Stimulated activated CD8-positive, alpha-beta memory T cell treated with anti-CD3 and anti-CD28 coated beads, Interleukin-12 subunit alpha, Interleukin-12 subunit beta, amount 100 ng/mL, for 4 hours (primary cell): ENCODE data around the gene TAC4.
"Not testable (repeated sequence)": the region's sequence is repeated elsewhere in the genome, so short reads cannot be mapped to it uniquely, and the experiment has no call there.

Experiments
- DNase-seq: peaks from one replicate; pipeline ENCODE4 v3.0.0-alpha.2; 2020; ENCODE audit warnings: low read depth

TAC4 gene

DNA sequence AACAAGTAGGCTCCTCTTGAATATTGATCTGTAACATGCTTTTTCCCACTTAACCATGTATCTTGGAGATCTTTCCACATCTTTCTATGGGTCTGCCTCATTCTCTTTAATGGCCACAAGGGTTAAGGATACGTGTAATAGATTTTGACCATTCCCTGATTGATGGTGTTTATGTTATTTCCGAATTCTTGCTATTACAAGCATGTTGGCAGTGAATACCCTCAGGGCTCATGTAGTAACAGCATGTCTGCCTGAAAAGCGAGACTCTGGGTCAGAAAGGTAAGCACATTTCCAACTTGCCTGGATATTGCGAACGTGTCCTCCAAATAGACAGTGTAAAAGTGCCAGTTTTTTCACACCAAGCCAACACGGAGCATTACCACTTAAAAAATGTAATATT, 5.0 kb downstream of the TAC4 start:
- no peak for DNase-seq

DNA sequence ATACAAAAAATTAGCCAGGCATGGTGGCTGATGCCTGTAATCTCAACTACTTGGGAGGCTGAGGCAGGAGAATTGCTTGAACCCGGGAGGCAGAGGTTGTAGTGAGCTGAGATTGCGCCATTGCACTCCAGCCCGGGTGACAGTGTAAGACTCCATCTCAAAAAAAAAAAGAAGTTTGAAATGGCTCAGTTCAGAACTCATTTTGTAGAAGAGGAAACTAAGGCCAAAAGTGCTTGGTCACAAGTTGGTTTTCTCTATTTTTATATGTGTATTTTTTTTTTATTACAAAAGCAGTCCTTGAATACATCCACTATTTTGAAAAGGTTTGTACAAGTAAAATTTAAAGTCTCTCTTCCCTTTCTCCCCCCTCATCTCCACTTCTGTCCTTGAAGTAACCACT, 5.5 kb downstream of the TAC4 start:
- no peak for DNase-seq

DNA sequence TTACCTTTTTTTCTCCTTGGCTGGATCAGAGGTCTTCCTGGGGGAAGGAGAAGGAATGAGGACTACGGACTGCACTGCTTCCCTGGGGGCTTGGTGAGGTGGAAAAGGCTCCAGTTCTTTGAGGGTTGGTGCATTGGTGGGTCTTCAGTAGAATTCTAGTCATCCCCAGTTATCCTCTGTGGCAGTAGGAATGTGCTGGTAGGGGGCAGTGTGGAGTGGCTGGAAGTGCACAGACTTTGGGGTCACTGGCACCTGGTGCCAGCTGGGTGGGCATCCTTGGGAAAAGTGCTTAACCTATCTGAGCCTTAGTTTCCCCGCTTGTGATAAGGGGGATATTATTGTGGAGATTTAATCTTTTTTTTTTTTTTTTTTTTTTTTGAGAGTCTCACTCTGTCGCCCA, 6.3 kb downstream of the TAC4 start:
- no peak for DNase-seq

DNA sequence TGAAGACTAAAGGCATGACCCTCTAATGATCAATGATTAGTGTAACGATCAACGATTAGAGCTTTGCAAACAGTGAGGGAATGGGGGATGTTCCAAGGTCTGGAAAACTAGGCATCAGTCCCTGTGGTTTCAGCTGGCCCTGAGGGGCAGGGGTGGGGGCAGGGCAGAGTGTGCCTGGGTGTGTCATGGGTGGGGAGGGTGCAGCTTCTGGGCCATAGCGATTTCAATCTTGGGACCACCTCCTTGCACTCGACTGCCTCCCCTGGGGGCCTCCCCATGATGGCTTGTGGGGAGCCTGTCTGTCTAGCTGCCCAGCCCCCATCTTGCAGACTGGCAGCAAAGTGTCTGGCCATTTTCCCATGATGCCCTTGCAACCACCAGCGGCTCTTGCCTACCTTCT, 8.4 kb downstream of the TAC4 start:
- DNase-seq, result no peak

DNA sequence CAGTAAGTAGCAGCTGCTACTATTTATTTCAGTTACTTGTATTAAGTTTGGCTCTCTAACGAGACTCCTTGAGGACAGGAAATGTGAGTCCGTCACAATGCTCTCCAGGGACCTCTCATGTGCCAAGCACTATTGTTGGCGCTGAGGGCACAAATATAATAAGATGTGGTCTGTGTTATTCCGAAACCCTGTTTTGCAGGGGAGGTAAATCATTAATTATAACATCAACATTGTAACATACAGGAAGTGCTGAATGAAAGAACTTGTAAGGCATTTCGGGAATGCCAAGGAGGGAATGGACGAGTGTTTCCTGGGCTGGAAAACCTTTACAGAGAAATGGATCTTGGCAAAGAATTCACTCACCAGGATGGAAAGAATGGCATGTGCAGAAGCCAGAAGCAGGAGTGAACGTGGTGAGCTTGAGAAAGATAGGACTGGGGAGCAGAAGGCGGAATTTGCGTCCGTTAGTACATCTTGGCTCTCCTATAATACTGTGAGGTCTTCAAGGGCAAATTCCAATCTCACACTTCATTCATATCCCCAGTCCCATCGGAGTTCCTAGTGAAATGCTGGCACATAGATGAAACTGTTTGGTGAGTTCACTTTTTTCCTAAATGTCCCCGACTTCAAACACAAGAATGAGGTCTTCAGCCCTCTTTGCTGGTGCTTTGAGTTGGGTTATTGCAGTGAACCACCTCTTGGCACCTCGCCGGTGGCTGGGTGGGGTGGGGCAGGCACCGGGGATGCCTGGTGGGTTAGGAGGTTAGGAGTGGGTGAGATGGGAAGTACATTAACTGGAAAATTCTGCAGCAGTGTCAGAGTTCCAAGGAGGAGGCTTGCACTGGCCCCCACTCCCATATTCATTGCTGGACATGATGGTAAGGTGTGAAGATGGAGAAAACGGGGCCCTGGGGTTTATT, 11.5 kb downstream of the TAC4 start:
- DNase-seq, result no peak

DNA sequence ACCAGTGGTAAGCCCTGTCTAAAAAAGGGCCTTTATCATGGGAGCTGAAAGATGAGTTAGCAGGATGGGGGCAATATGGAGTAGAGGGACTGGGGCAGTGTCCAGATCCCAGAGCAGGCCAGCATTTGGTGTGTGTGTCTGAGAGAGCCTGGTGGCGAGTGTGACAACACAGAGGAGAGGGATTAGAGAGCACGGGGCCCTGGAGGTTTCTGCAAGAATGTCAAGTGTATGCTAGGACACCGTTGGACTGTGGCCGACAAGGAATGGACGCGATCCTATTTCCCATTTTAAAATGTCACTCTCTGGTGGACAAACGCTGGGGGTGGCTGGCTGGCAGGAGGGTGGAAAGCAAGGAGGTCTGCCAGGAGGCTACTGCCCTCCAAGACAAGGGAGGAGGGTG, 12.4 kb downstream of the TAC4 start:
- no peak for DNase-seq

DNA sequence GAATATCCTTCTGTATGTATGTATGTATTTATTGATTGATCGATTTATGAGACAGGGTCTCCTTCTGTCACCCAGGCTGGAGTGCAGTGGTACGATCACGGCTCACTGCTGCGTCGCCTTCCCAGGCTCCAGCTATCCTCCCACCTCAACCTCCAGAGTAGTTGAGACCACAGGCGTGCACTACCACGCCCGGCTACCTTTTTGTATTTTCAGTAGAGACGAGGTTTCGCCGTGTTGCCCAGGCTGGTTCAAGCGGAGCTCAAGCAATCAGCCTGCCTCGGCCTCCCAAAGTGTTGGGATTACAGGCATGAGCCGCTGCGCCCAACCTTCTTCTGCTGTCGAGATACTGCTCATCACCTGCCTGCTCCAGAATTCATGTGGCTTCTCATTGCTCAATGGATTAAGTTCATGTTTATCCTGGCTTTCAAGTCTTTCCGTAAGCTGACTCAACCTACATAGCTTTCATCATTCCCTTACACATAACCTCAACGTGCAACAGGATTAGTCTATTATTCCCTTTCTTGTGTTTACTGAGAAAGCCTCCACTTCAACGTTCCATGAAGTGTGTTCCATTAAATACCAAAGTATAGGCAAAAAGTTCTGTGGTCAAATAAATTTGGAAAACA, 13.6 kb downstream of the TAC4 start:
- no peak for DNase-seq

DNA sequence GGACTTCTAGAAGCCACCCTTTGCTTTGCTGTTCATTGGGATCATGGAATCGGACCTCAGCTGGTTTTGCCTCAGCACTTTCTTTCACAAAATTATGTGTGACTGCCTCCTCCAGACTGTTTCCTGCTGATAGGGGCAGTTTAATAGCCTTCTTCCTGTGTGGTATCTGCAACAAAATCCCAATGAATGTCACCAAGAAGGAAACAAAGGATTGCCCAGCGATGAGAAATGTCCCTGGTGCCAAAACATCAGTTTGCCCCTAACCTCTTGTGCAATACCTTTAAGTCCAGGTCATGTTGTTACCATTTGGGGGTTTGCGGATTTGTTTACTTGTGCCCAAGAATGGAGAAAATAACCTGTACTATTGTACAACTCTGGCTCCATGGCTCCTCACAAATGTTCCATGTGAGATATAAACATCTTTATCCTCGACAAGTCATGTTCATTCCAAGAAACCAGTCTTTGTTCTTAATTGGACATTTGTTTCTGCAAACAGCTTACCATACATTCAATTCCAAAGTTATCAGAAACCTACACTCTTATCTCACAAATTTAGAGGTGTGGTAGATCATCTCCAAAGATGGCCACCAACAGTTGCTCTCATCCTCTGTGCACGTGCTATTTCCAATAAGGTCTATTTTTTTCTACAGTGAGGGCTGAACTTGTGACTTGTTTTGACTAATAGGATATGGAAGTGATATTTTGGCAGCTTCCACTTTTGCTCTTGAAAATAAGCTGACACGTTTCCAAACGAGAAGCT, 14.8 kb downstream of the TAC4 start:
- no peak for DNase-seq

DNA sequence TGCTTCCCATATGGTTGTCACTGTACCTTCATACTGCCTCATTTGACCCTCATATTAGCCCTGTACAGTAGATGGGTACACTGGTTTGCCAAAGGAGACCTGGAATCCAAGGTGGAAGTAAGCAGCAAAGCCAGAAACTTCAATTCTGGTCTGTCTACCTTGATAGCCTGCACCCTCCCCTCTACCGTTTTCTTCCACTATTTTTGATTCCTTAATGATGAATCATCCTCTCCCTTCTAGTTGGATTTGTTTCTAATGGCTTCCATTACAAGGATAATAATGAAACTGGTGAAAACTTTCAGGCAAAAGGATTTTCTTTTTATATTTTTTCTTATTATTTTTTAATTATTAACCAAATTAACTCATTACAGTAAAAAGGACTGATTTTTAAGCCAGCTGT, 17.3 kb downstream of the TAC4 start:
- DNase-seq, result no peak

DNA sequence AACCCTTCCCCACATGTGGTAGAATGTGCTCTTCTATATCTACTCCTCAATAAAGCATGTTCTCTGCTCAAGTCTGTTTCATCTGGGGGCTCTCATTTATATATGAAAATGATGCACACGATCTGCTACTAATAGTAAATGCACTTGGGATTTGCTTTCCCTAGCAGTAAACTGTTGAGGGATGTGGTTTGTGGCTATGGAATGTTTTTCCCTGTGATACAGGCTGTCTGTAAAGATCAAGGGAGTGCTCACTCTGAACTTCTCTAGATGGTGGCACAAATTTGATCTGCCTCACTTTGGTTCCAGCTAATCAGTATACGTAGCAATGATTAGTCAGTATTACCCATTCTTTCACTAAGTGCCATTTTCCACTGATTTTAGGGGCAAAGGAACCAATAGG, 18.8 kb downstream of the TAC4 start:
- DNase-seq, result no peak

DNA sequence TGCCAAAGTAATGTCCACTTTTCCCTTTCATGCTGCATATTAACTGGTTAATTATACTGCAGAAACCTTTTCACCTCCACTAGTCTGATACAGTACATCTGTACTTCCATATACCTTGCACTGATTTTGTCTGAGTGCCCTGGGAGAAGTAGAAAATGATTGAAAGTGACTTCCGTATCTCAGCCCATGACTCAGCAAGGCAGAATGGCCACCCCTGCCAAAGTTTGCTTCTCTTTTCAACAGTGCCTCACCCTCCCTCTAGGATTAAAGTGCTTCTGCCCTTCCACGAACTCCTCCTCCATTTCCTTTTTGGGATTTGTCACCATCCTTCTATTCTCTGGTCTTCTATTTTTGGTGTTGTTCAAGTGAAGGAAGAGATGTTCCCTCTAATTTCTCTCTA, 19.5 kb downstream of the TAC4 start:
- DNase-seq, result not testable (repeated sequence)

DNA sequence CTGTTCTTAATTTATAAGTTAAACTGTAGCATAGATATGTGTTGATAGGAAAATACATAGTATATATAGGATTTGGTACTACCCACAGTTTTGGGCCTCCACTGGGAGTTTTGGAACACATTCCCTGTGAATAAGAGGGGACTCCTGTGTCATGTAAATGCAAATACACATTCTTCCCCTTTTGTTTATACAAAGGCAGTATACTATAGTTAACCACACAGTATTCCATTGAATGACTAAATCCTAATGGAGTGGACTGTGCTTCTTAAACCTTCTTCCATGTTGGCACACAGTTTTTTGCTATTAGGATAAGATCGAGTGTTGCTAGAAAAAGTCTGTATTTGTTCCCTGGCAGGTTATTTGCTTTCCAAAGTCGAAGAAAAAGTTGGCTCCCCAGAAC, 22.2 kb downstream of the TAC4 start:
- DNase-seq, result no peak

DNA sequence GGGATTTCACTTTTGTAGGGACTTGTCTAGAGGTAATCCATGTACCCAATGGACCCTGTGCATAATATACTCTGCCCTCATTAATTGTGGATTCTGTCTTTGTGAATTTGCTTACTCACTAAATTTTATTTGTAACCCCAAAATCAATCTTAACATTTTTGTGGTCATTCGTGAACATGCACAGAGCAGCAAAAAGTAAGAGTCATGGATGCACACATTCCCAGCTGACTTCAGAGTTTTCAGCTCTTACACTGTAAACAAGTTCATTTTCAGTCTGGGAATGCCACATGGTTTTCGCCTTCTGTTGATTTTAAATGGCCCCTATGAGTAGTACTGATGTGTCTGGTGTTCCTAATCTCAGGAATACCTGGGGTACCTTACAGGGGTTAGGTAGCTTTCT, 24.3 kb downstream of the TAC4 start:
- DNase-seq, result no peak

DNA sequence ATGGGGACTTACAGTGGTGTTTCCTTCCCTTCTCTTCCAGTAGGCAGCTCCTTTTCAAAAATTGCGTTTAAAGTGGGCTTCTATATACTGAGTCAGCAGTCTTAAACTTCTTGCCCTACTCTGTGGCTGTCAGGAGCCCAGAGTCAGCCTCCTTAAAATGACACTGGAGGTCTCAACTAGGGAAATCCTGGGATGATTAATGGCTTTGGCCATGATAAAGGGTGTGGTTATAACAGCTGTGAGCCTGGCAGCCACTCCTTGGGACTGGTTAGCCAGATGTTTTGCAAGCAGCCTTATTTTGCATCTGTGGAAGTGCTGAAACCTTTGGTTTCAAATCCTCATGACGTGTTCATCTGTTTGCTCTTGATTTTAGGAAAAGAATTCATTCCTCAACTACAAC, 25.0 kb downstream of the TAC4 start:
- DNase-seq, result no peak

DNA sequence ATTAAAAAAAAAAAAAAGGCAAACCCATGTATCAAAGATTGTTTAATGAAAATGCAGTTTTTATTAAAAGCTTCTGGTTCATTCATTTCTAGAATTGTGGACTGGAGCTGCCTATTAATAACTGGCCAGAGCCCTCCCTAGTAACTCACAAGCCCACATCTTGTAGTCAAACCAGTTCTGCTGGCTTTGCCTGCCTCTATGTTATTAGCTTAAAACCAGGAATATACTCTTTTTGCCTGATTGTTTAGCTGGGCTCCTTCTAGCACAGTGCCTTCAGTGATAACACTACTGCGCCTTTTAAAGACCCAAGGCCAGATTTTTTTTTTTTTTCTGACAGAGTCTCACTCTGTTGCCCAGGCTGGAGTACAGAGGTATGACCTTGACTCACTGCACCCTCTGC, 26.0 kb downstream of the TAC4 start:
- no peak for DNase-seq

DNA sequence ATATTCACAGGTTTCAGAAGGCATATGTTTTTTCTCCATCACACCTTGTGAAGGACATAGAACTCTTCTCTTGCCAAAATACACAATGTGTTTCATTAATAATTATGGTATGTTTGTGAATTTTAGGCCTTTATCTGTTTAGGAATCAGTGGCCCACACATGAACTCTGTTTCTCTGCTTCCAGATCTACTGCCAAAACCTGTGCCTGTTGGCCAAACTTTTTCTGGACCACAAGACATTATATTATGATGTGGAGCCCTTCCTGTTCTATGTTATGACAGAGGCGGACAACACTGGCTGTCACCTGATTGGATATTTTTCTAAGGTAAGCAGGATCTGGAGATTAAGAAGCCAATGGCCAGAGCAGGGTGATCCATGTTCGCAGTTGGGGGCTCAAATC, 26.4 kb downstream of the TAC4 start:
- DNase-seq, result no peak

DNA sequence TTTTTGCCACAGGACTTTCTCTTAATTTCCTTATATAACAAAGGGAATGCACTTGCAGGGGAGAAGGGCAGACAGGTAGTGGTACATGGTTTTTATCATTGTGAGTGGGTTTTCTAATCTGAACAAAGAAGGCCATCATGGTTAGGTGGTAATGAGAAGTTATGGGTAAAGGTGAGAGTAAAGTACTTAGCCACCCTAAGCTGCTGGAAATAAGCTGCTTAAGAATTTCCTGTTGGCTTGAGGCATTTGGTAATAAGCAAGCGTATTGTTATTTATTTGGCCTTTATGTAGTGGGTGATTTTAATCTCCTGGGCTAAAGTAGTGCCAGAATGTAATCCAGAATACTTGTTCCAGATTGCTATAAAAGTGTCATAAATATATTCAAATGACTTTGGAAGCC, 27.1 kb downstream of the TAC4 start:
- DNase-seq, result no peak

DNA sequence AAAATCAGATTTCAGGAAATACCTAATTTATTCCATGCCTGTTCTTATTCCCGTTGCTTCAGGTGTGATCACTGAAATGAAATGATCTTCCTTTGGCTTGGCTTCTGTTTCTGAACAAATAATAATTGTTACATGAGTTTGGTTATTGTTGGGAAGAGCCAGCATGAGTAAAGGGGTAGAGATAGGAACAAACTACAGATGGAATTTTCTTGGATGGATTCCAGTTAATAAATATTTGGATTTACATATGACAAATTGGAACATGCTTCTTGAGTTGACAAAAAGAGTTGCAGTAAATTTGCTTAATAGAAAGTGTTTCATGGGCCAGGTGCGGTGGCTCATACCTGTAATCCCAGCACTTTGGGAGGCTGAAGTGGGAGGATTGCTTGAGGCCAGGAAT, 28.2 kb downstream of the TAC4 start:
- no peak for DNase-seq

DNA sequence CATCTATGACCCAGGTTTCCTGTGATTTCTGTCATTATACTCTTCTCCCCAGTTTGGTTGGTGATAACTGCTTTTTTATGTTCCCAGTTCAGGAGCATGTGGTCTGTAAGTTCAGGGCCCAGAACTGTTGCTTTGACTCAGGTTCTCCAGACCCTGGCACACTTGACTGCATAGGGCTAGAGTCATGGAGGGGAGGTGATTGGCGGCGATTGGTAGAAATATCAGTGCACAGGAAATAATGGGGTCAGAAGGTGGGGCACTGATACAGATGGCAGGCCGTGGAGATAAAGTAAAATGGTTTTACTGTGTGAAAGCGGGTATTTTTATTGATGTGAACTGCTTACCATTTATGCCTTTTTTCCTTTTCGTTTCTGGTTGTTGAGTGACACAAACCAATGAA, 28.7 kb downstream of the TAC4 start:
- DNase-seq, result no peak

DNA sequence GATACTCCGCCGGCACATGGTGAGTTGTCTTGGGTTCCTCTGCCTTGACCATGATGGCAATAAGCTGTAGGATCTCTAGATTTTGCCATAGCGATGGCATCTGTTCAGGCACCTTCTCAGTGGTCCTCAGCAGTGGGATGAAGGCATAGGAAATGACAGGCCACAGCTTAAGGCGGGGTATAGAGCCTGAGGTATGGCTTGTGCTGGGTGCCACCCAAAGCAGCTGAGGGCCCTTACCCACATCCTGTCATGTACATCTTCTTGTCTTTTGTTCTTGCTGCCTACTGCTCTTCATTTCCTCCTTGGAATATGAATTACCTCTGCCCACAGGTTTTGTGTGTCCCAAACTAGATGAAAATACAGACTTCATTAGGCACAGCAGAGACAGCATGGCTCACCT, 29.9 kb downstream of the TAC4 start:
- DNase-seq, result peak; percentile 8

DNA sequence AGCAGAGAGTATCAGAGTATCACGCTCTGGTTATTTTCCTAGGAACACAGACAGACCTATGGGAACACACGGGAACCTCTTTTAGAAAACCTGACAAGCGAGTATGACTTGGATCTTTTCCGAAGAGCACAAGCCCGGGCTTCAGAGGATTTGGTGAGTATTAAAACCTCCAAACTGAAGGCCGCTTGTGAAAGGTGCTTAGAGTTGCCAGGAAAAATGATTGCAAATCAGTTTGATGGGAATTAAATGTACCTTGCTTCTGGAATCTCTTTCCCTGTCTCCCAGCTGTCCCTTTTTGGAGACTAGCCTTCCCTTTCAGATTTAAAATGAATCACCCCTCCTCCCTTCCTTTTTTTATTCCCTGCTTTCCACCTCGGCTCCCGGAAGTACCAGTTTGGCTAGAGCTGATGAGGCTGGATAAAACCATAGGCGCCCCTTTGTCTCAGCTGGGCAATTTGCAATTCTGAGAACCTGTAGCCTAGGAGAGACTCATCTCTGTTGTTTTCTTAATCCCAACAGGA, 32.0 kb downstream of the TAC4 start:
- DNase-seq, result no peak

DNA sequence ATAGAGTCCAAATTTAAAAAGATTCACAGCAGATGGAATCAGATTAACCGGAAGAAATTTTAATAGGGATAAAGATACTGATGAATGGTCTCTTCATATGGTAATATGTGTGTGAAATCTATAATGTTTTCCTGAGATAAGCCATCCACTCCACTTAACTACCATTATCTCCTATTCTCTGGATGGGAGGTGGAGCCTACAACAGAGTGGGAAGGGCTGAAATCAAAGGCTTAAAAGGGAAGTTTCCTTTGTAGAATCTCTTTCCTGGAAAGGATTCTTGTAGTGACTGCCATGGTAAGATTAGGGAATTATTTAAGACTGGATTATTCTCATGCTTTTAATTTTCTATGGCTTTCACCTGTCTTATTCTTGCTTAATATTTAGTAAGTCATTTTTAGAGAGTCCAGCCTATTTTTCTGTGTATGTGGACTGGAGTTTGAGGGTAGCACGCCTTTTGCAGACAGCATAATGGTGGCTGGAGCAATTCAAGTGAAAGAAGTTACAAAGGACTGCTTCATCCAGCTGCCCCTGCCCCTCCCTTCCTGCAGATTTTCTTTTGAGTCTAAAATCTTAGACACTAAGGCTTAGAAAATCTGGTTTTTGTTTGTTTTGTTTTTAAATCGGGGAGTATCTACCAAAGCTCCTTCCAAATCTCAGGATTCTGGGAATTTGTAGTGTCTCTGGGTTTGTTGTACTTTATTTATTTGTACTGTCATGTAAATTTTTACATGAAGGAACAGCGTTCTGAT, 32.9 kb downstream of the TAC4 start:
- no peak for DNase-seq
